ENCODE data around the gene LMBRD1. TPM values are rescaled to one million over a fixed set of nuclear protein-coding genes. Genes with fewer than 3 reads are reported as not detected.

The LMBRD1 gene
- total RNA-seq, 3 donors from 2014 or later, result 55.0 to 87.9 (median 63.3) TPM

DNA sequence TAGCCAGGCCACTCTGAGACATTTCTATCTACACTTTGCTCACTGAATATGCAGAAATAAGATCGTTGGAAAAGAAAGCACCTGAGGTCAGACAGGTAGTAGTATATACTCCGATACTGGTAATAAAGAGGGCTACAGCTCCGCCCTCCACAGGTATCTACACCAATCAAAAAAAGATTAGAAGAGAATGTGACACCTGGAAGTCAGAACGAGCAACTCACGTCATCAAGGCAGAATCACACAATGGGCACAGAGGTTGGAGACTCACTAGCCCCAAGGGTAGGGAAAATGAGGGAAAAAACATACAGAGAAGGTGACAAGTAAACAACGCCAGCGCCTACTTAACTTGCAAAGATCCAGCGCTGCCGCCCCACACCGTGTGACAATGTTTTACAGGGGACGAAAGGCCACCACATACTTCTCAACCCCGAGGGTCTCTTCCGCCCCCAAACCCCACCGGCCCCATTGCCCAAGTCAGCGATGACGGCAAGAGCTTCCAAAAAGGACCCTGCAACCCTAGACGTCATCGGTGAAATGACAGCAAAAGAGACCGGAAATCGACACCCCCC is 653 bp downstream of the LMBRD1 start:
- Histone ChIP-seq H3K4me3 (peak overlapping the region; percentile 69), H3K36me3 (ENCODE audit: low read depth) (no peaks in the 10 kb centered on the region), H3K9me3 (no peaks in the 10 kb centered on the region), H3K4me1 (ENCODE audit: low read depth) (peaks cover 9% of the 10 kb centered on the region)
- TF ChIP-seq, protein P1, sequence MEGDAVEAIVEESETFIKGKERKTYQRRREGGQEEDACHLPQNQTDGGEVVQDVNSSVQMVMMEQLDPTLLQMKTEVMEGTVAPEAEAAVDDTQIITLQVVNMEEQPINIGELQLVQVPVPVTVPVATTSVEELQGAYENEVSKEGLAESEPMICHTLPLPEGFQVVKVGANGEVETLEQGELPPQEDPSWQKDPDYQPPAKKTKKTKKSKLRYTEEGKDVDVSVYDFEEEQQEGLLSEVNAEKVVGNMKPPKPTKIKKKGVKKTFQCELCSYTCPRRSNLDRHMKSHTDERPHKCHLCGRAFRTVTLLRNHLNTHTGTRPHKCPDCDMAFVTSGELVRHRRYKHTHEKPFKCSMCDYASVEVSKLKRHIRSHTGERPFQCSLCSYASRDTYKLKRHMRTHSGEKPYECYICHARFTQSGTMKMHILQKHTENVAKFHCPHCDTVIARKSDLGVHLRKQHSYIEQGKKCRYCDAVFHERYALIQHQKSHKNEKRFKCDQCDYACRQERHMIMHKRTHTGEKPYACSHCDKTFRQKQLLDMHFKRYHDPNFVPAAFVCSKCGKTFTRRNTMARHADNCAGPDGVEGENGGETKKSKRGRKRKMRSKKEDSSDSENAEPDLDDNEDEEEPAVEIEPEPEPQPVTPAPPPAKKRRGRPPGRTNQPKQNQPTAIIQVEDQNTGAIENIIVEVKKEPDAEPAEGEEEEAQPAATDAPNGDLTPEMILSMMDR (IDR thresholded peaks at IDR 0.05), result no peak
- peak in 1 of 3 donors; percentile 79 for DNase-seq
- intact Hi-C loops (cut with DNase I, micrococcal nuclease), result no loop called here
- ATAC-seq, result peak; percentile 78

DNA sequence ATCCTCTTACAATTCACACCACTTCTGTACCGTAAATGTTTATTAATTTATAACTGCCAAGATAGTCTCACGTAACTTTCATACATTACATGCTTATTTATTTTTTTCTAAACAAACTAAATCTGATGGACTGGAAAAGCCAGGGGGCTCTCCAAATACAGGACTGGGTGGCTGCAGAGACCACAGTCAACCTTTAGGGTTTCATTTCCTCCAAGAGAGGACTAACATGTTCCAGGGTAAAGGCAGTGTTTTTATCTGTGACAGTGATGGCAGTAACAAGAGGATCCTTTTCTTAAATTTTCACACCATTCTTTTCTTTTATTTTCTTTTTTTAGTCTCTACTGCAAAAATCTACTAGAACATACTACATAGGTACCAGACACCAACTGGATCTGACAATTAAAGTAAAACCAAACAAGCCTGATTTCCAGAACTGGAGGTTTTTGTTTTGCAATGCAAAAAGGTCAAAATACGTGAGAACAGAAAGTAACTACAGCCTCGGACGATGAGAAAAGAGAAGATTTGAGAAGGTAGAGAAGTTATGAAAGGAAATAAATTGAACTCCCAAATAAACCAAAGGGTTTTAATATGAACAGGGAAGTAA is 1.2 kb downstream of the LMBRD1 start:
- Histone ChIP-seq H3K9me3 (no peaks in the 10 kb centered on the region), H3K4me3 (peak overlapping the region; percentile 69), H3K36me3 (ENCODE audit: low read depth) (no peaks in the 10 kb centered on the region), H3K4me1 (ENCODE audit: low read depth) (peaks cover 15% of the 10 kb centered on the region)
- DNase-seq, result no peak
- TF ChIP-seq, protein P1 (IDR thresholded peaks at IDR 0.05), result no peak
- no peak for ATAC-seq
- intact Hi-C loops (cut with DNase I, micrococcal nuclease), result no loop called here

DNA sequence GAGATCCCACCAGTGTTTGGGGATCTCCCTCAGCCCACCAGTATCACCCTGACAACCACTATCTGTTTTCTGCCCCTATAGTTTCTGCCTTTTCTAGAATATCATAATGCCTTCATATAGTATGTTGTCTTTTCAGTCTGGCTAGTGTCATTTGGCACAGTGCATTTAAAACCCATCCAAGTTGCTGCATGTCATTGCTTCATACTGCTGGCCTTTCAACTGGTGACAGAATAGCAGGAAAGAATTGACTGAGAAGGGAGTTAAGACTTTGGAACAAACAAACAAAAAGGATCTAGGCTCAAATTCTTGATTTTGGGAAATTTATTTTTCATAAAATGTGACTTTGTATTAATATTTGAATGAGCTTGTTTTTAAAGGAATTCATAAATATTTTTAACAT is 4.5 kb downstream of the LMBRD1 start:
- Histone ChIP-seq H3K36me3 (ENCODE audit: low read depth) (no peaks in the 10 kb centered on the region), H3K4me1 (ENCODE audit: low read depth) (peaks cover 19% of the 10 kb centered on the region), H3K9me3 (no peaks in the 10 kb centered on the region), H3K4me3 (no peak overlapping the region)
- DNase-seq (no peak), ATAC-seq (no peak)
- TF ChIP-seq, protein P1 (IDR thresholded peaks at IDR 0.05), result no peak
- intact Hi-C loops (cut with DNase I, micrococcal nuclease), result no loop called here

DNA sequence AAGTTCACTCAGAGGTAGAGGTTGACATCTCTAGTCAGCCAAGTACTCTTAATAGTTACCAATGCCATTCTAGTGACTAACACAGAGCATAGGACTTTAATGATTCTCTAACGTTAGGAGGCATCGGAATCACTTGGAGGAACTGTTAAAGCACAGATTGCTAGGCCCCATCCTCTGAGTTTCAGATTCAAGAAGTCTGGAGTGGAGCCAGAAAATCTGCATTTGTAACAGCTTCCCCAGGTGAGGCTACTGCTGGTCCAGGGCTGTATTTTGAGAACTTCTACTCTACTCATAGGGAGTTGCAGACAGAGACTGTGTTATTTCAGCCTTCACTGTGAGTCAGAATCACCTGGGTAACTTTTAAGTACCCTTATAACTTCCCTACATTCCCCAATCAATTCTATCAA is 5.7 kb downstream of the LMBRD1 start:
- TF ChIP-seq, protein P1 (IDR thresholded peaks at IDR 0.05), result no peak
- Histone ChIP-seq H3K36me3 (ENCODE audit: low read depth) (no peaks in the 10 kb centered on the region), H3K9me3 (no peaks in the 10 kb centered on the region), H3K4me1 (ENCODE audit: low read depth) (peaks cover 19% of the 10 kb centered on the region), H3K4me3 (no peak overlapping the region)
- DNase-seq (peak in 1 of 3 donors; percentile 15), ATAC-seq (peak; percentile 57)
- intact Hi-C loops (cut with DNase I, micrococcal nuclease), result no loop called here

DNA sequence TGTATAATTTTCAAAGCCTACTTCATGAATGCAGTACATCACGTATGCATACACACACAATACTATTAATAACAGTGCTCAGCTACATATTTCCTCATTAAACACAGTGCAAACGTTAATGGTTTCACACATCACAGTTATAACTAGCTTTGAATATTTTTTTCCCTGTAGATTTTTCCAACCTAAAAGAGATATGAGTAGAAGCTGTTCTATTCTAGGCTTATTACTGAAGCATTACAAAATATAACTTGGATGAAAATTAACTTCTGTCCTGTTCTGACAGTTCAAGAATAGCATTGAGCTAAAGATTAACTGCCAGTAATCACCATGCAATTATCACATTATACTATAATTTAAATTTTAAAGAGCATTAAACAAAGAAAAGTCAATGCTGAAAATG is 6.2 kb downstream of the LMBRD1 start:
- H3K4me3 ChIP-seq, result no peak overlapping the region
- peak; percentile 8 for ATAC-seq
- peaks cover 19% of the 10 kb centered on the region for H3K4me1 ChIP-seq (ENCODE audit: low read depth)
- no peaks in the 10 kb centered on the region for H3K9me3 ChIP-seq
- no peak for DNase-seq
- intact Hi-C loops (cut with DNase I, micrococcal nuclease), result no loop called here
- H3K36me3 ChIP-seq (ENCODE audit: low read depth), result no peaks in the 10 kb centered on the region
- TF ChIP-seq, protein P1 (IDR thresholded peaks at IDR 0.05), result no peak
